GM21381 (cell line): ENCODE results near the gene VPS25.
"Not testable (repeated sequence)": the region's sequence is repeated elsewhere in the genome, so short reads cannot be mapped to it uniquely, and the experiment has no call there.

Source experiments
- ATAC-seq: cut with Tn5 transposase; IDR thresholded peaks from one replicate; pipeline ENCODE4 v1.9.1; 2021; ENCODE audit warnings: mild to moderate bottlenecking, moderate library complexity; ENCODE audit not compliant: unreplicated experiment

VPS25 gene

DNA sequence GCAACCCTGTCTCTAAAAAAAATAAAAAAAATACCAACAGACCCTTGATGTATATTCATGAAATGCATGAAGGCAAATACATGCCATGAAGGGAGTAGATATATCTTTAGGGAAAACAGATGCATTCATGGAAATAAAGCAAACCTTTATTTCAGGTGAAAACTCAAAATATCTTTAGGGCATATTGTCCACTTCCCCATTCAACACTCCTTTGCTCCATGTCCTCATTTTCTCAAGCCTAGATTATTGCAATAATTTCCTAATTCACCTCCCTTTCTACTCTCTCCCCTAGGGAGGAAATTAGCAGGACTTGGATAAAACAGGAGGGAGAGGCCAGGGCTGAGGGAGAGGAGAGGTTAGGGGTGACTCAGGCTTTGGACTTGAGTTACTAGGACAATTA lies 5.7 kb upstream of the VPS25 start:
- no peak for ATAC-seq

DNA sequence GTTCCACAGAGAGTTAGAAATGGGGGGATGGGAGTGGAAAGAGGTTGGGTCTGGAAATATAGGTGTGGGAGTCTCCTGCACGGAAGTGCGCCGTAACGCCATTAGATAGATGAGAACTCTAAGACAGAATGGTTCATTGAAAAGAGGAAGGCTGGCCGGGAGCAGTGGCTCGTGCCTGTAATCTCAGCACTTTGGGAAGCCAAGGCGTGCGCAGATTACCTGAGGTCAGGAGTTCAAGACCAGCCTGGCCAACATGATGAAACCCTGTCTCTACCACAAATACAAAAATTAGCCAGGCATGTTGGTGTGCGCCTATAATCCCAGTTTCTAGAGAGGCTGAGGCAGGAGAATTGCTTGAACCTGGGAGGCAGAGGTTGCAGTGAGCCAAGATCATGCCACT lies 5.2 kb upstream of the VPS25 start:
- not testable (repeated sequence) for ATAC-seq

GRCh38 chr17:42769964-42770363 lies 3.3 kb upstream of the VPS25 start:
- not testable (repeated sequence) for ATAC-seq

- no peak for ATAC-seq
Observed at GRCh38 chr17:42772945-42773289, 332 bp upstream of the VPS25 start.

GRCh38 chr17:42774066-42774745 lies 957 bp downstream of the VPS25 start:
- no peak for ATAC-seq

- ATAC-seq, result no peak
Observed at GRCh38 chr17:42775534-42776098, 2.4 kb downstream of the VPS25 start.

DNA sequence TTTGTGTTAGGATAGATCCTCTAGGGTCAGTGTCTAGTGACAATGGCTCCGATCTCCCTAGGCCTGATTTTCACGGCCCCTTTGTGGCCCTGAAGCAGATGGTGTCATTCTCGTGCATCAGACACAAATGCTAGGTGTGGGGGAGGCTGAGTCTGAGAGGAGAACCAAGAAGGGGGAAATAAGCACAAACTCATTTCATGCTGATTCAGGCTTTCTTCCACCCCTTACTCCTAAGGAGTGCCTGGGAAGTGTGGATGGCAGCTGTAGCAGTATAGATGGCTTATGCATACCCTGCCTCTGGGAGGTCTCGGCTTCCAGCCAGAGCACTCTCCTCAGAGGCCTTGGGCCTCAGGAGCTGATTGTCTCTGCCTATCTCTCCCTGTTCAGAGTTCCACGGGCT lies 5.3 kb downstream of the VPS25 start:
- ATAC-seq, result no peak

DNA sequence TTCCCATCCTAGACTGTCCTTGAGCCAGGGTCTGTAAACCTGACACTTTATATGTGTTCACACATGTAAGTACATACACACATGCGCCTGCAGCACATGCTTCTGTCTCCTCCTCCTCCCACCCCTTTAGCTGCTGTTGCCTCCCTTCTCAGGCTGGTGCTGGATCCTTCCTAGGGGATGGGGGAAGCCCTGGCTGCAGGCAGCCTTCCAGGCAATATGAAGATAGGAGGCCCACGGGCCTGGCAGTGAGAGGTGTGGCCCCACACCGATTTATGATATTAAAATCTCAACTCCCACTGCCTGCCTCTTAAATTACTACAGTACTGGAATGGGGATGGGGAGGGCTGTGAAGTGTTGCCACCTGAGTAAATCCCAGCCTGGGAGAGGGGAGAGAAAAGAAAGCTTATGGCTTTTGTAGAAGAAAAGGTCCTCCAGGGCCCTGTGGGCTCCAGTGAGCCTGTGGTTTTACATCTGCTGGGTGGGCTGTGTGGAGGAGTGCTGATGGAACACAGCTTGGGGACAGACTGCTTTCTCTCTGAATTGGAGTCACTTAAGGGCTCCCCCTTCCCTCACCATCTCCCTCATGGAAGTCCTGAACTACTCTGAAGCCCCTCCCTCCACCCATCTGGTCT lies 6.2 kb downstream of the VPS25 start:
- ATAC-seq, result no peak

DNA sequence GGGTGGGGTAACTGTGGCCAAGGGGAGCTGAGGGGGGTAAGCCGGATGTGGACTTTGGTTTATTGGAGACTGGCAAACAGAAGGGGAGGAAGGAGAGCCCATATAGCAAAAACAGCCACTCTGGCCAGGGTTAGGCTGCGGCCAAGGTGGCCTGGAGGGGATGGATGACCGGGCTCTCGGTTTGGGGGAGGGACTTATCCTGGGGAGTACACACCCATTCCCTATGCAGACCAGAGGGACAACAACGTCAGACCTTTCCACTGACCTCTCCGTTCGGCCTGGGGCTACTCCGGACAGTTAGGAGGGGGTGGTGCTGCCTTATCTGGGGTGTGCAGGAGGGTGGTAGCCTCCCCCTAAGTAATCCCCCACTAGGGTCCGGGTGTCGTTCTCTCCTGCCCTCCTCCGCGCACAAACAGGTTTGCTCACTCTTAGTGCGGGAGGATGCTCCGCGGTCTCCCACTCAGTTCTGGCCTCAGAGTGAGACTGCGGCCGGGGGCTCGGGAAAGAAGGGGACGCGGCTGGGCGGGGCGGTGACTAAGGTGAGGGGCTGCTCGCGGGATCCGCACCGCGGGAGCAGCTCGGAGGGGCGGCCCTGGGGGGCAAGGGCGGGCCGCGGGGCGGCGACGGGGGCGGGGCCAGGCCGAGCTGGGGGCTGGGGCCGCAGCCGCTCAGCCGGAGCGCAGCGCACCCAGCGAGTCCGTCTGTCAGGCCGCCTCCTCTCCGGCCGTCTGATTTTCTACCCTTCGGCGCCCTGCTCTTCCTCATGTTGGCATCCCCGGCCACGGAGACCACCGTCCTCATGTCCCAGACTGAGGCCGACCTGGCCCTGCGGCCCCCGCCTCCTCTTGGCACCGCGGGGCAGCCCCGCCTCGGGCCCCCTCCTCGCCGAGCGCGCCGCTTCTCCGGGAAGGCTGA lies 6.9 kb downstream of the VPS25 start, which contains the start of gene WNK4:
Gene WNK4 (plus strand): TSS at position 675 of the 915 bp plus-strand sequence. CDS start 89 bp downstream, at position 764.
- ATAC-seq, result no peak

DNA sequence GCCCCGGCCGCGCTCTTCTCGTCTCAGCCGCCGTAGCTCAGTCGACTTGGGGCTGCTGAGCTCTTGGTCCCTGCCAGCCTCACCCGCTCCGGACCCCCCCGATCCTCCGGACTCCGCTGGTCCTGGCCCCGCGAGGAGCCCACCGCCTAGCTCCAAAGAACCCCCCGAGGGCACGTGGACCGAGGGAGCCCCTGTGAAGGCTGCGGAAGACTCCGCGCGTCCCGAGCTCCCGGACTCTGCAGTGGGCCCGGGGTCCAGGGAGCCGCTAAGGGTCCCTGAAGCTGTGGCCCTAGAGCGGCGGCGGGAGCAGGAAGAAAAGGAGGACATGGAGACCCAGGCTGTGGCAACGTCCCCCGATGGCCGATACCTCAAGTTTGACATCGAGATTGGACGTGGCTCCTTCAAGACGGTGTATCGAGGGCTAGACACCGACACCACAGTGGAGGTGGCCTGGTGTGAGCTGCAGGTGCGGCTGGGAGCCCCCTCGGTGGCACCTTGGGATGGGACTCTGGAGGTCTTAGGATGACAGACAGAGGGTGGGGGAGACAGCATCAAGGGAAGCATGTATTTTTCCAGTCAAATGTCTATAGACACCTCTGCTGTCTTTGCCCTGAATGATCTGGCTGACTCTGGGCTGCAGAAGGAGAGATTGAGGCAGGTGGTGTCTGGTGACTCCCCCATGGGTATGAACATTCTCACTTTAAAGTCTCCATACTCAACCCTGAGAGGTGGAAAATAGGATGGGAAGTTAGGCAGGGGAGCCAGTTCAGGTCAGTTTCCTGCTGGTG lies 7.8 kb downstream of the VPS25 start:
- no peak for ATAC-seq

- ATAC-seq, result no peak
Observed at GRCh38 chr17:42781639-42782165, 8.5 kb downstream of the VPS25 start.

GRCh38 chr17:42782166-42783061 lies 9.2 kb downstream of the VPS25 start:
- no peak for ATAC-seq

DNA sequence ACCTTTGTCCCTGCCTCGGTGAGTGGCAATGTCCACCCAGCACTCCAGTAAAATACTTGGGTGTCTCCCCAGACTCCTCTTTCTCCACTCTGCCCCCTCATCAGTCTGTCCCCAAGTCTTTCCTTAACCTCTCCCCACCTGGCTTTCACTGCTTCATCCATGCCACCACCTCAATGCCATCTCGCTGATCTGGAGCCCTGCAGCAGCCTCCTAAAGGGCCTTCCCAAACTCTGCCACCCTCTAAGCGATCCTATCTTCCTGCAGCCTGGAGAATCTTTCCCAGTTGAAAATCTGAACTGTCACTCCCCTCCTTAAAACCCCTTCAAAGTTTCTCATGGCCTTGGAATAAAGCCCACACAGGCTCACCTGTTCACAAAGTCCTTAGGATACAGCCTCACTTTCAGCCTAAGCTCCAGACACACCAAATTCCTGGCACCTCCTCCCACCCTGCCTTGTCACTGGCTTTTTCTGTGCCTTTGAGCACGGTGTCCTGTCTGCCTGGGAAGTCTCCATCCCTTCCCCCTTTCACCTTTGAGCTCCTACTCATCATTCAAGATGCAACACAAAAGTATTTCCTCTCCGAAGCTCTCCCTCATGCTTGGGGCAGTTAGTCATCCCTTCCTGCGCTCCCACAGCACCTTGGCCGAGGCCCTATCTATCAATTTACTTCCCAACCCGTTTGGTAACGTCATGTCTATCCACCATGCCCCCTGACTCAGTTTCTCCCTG lies 10.0 kb downstream of the VPS25 start:
- ATAC-seq, result no peak

DNA sequence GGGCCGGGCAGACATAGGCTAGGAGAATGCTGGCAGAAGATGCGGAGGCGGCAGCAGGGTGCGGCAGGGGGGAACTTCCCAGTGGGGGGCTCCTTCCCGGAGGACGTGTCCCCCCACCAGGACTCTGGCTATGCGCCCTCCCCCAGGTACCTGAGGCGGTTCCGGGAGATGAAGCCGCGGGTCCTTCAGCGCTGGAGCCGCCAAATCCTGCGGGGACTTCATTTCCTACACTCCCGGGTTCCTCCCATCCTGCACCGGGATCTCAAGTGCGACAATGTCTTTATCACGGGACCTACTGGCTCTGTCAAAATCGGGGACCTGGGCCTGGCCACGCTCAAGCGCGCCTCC lies 10.5 kb downstream of the VPS25 start:
- no peak for ATAC-seq

DNA sequence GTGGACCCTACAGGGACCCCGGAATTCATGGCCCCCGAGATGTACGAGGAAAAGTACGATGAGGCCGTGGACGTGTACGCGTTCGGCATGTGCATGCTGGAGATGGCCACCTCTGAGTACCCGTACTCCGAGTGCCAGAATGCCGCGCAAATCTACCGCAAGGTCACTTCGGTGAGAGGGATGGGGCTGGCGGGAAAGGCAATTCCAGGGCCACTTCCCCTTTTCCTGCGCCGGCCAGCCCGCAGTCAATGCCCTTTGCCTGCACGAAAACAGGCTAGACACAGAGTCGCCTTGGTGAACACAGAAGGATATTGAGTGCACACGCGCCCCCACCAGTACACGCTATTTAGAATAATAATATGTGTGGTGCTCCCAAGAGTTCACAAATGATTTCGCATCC lies 11.2 kb downstream of the VPS25 start:
- ATAC-seq, result no peak

- ATAC-seq, result no peak
Observed at GRCh38 chr17:42784811-42785592, 11.8 kb downstream of the VPS25 start.

DNA sequence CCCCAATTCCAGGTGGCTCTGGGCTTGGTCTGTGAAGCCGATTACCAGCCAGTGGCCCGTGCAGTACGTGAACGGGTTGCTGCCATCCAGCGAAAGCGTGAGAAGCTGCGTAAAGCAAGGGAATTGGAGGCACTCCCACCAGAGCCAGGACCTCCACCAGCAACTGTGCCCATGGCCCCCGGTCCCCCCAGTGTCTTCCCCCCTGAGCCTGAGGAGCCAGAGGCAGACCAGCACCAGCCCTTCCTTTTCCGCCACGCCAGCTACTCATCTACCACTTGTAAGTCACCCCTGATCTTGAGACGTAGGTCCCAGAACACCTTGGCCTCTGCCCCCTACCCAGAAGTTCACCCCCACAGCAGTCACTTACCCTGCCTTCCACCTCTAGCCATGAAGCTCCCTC lies 14.0 kb downstream of the VPS25 start:
- no peak for ATAC-seq

DNA sequence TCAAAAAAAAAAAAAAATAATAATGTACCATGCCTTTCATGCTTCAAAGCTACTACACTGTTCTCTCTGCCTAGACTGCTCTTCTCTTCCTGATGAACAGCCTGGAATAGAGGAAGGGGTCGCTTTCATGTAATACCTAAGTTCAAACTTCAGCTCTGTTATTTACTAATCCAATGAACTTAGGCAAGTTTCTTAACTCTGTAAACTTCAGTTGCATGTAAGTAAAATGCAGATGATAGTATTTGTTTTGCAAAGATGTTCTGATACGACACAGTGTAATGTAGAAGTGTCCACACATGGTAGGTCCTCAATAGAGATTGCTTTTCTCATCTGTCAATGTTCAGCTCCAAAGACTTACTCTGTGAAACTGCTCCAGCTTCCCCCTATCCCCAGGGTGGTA lies 18.7 kb downstream of the VPS25 start:
- no peak for ATAC-seq
